Breast epithelium (tissue), 4 donors: ENCODE data around the gene ECT2L. TPM values are rescaled to one million over a fixed set of nuclear protein-coding genes. Genes with fewer than 3 reads are reported as not detected.

Source experiments
- DNase-seq, 2 donors: peaks; one replicate each; pipeline ENCODE4 v3.0.0-alpha.2; 2019; ENCODE audit warnings: low spot score in 2 of 2
- H3K27ac ChIP-seq, 2 donors: fragments of 200-600 bp; sonication (generic) in 1 of 2; one replicate each; pipeline ENCODE4 v1.5.1; 2016 to 2019; ENCODE audit warnings: mild to moderate bottlenecking in 1 of 2
- H3K27me3 ChIP-seq, 2 donors: fragments of 200-600 bp; sonication (generic) in 1 of 2; one replicate each; pipeline versions ENCODE4 v1.5.1 to v1.6.0; 2017 to 2019; ENCODE audit warnings: control low read depth in 1 of 2, mild to moderate bottlenecking in 1 of 2
- H3K36me3 ChIP-seq: fragments of 200-600 bp; one replicate; pipeline ENCODE4 v1.5.1; 2019
- H3K4me1 ChIP-seq, 2 donors: fragments of 200-600 bp; sonication (generic); one replicate each; pipeline ENCODE4 v1.5.1; 2016 to 2019; ENCODE audit warnings: control low read depth in 1 of 2
- H3K4me3 ChIP-seq, 3 donors: fragments of 200-600 bp; sonication (generic); 1 replicate in 2 of 3; 2 replicates in 1 of 3; pipeline ENCODE4 v1.5.1; 2016 to 2019; ENCODE audit warnings: mild to moderate bottlenecking in 3 of 3, moderate library complexity in 2 of 3
- H3K9me3 ChIP-seq, 2 donors: fragments of 200-600 bp; sonication (generic) in 1 of 2; one replicate each; pipeline ENCODE4 v1.5.1; 2016 to 2019; ENCODE audit warnings: control low read depth in 1 of 2
- POLR2A ChIP-seq: fragments of 450-650 bp; IDR thresholded peaks from one replicate; pipeline ENCODE4 v1.6.1; 2016; ENCODE audit warnings: antibody characterized with exemption, mild to moderate bottlenecking, moderate library complexity
- POLR2AphosphoS5 ChIP-seq, 3 donors: sonication (generic); formaldehyde crosslinking; IDR thresholded peaks; one replicate each; pipeline ENCODE4 v1.6.1; 2017; ENCODE audit warnings: antibody characterized with exemption in 3 of 3
- intact Hi-C: fragments of 100-400 bp; cut with DNase I; formaldehyde crosslinking; loops from one replicate; pipeline ENCODE4 v1.15.1; 2023; ENCODE audit warnings: low total_unique reads
- total RNA-seq, 3 donors: library from RNA; depleted of rRNA; stranded (reverse); fragments of >200 nt; gene quantifications; one replicate each; pipeline ENCODE4 v1.1.0, GENCODE V29; 2016
- TF ChIP-seq, protein P1 (sequence below), 3 donors: fragments of 450-650 bp; IDR thresholded peaks; one replicate each; pipeline ENCODE4 v1.5.1; 2016 to 2017; ENCODE audit warnings: antibody characterized with exemption in 3 of 3, mild to moderate bottlenecking in 3 of 3, moderate library complexity in 3 of 3

The ECT2L gene
- total RNA-seq, 3 donors from 2014 or later, result 0.15 to 0.33 (median 0.16) TPM

DNA sequence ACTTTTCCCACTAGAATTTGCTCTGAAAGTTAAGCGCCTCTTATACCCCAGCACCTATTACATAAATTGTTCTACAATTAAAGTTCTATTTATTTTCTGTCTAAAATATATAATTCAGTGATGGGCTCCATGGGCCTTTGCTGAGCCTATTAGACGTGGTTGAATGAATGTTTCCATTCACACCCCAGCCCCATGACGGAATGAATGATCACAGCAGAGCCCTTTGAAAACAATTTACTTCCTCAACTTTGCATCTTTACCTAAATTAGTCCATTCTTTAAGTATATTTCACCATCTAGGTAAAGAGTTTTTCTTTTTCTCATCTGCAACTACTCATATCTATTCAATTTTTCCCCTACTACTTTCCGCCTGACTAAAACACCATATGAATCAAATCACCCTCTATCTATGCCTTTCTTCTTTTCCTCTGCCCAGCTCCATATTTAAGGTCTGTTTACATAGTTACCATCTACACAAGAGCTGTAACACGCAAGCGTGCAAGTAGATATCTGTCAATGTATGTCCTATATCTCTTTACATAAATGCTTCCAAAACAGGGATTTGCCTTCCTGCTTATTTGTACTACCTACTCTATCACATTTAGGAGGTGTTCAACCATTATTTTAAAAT lies 69.7 kb downstream of the ECT2L start:
- H3K4me1 ChIP-seq, result no peaks in the 10 kb centered on the region
- no peak for TF ChIP-seq POLR2AphosphoS5 (IDR thresholded peaks at IDR 0.05)
- TF ChIP-seq POLR2A, result no peak
- TF ChIP-seq, protein P1, sequence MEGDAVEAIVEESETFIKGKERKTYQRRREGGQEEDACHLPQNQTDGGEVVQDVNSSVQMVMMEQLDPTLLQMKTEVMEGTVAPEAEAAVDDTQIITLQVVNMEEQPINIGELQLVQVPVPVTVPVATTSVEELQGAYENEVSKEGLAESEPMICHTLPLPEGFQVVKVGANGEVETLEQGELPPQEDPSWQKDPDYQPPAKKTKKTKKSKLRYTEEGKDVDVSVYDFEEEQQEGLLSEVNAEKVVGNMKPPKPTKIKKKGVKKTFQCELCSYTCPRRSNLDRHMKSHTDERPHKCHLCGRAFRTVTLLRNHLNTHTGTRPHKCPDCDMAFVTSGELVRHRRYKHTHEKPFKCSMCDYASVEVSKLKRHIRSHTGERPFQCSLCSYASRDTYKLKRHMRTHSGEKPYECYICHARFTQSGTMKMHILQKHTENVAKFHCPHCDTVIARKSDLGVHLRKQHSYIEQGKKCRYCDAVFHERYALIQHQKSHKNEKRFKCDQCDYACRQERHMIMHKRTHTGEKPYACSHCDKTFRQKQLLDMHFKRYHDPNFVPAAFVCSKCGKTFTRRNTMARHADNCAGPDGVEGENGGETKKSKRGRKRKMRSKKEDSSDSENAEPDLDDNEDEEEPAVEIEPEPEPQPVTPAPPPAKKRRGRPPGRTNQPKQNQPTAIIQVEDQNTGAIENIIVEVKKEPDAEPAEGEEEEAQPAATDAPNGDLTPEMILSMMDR (IDR thresholded peaks at IDR 0.05), result no peak
- H3K36me3 ChIP-seq, result no peaks in the 10 kb centered on the region
- no peak for DNase-seq
- H3K27me3 ChIP-seq, result no peaks in the 10 kb centered on the region
- H3K9me3 ChIP-seq, result no peaks in the 10 kb centered on the region
- no peak overlapping the region for H3K4me3 ChIP-seq
- intact Hi-C loops, result loop anchor here (5.0 kb wide), 1 partner anchor 1442 kb away; no protein-coding TSS in a partner anchor
- no peak overlapping the region for H3K27ac ChIP-seq

DNA sequence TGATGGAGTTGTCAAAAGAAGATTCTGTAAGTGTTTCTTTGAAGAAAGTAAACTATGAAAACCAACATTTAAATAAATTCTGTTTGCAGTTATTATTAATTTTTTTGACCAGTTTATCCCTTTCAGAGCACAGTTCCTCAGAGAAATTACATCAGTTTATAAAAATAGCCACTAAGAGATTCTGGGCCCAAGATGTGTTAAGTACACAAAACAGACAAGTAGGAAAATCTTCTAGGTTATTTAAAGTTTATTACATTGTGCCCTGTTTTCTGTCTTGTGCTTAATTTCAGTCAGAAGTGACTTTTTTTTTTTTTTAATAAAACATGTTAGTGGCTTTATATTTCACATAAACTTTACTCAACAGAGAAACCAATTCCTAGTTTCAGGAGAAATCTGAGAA lies 72.3 kb downstream of the ECT2L start:
- H3K4me1 ChIP-seq, result no peaks in the 10 kb centered on the region
- no peak for DNase-seq
- TF ChIP-seq, protein P1 (IDR thresholded peaks at IDR 0.05), result no peak
- TF ChIP-seq POLR2AphosphoS5 (IDR thresholded peaks at IDR 0.05) (no peak), POLR2A (no peak)
- H3K27ac ChIP-seq, result no peak overlapping the region
- no peak overlapping the region for H3K4me3 ChIP-seq
- H3K27me3 ChIP-seq, result no peaks in the 10 kb centered on the region
- intact Hi-C loops, result loop anchor here (5.0 kb wide), 1 partner anchor 1439 kb away; no protein-coding TSS in a partner anchor
- no peaks in the 10 kb centered on the region for H3K36me3 ChIP-seq
- no peaks in the 10 kb centered on the region for H3K9me3 ChIP-seq

DNA sequence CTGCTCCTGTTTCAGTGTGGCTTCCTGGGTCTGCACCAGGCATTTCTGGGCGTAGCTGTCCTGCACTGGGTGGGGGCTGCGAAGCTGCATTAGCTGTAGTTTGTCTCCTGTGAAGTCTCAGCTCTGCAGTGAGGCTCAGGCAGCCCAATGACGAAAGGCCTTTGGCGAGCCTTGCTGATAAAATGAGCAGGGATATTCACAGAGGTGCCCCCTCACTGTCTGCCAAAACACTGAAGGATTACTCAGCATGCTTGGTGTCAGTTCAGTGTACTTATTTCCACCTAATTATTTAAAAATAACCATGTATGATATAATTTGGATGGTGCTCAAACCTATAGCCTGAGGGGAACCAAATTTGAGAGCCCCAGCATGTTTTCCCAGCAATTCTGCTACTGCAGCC lies 73.5 kb downstream of the ECT2L start:
- intact Hi-C loops, result loop anchor here (5.0 kb wide), 1 partner anchor 1438 kb away; no protein-coding TSS in a partner anchor
- no peaks in the 10 kb centered on the region for H3K4me1 ChIP-seq
- H3K27ac ChIP-seq, result no peak overlapping the region

DNA sequence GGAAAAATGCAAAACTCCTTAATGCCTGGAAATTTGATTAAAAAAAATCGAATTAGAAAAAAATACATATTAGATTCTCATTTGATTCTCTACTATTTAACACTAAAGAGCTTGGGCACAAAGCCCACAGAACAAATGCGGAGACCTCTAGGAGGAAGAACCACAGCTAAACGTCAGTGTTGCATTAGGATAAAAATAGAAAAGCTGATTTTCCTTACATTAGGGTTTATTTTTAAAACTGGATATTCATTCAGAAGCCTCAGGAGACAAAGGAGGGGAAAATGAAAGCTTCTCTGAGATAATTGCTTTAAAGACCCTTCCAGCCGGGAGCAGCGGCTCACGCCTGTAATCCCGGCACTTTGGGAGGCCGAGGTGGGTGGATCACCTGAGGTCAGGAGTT lies 77.3 kb downstream of the ECT2L start:
- Histone ChIP-seq H3K27me3 (no peaks in the 10 kb centered on the region), H3K4me3 (no peak overlapping the region), H3K9me3 (no peaks in the 10 kb centered on the region), H3K36me3 (no peaks in the 10 kb centered on the region), H3K4me1 (no peaks in the 10 kb centered on the region), H3K27ac (no peak overlapping the region)
- intact Hi-C loops, result no loop called here
- DNase-seq, result no peak
- TF ChIP-seq POLR2AphosphoS5 (IDR thresholded peaks at IDR 0.05) (no peak), POLR2A (no peak)
- TF ChIP-seq, protein P1 (IDR thresholded peaks at IDR 0.05), result no peak

More for the DNA sequence above, 73.5 kb downstream of the ECT2L start:
- no peak for DNase-seq
- H3K9me3 ChIP-seq, result no peaks in the 10 kb centered on the region
- no peaks in the 10 kb centered on the region for H3K36me3 ChIP-seq
- H3K27me3 ChIP-seq, result no peaks in the 10 kb centered on the region
- TF ChIP-seq, protein P1 (IDR thresholded peaks at IDR 0.05), result no peak
- no peak for TF ChIP-seq POLR2AphosphoS5 (IDR thresholded peaks at IDR 0.05)
- TF ChIP-seq POLR2A, result no peak
- H3K4me3 ChIP-seq, result no peak overlapping the region

DNA sequence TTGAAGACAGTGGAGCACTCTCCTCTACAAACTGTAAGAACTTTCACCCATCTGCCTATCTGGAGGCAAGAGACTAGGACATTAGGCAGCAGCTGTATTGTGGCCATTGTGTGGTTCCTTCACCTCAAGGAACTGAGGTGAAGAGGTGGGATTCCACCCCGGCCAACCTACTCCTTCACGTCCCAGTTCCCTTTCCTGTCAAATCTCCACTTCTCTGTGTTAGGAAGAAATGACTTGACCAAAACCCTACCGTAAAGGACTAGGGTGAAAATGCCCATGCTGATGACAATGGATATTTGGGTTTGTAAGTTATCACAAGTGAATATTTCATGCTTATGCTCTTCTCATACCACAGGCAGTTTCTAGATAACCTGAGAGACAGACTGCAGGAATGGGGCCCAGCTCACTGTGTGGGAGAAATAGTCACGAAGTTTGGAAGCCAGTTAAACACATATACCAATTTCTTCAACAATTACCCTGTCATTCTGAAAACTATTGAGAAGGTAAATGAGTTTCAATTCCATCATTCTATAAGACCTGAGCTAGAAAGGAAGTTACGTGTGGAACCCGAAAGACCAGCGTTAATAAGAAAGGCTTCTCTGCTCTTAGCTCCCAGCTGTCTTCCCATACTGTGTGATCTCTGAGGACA lies 86.6 kb downstream of the ECT2L start:
- intact Hi-C loops, result no loop called here
- TF ChIP-seq POLR2AphosphoS5 (IDR thresholded peaks at IDR 0.05) (no peak), POLR2A (no peak)
- TF ChIP-seq, protein P1 (IDR thresholded peaks at IDR 0.05), result no peak
- Histone ChIP-seq H3K27me3 (no peaks in the 10 kb centered on the region), H3K36me3 (no peaks in the 10 kb centered on the region), H3K4me1 (no peaks in the 10 kb centered on the region), H3K4me3 (no peak overlapping the region), H3K27ac (no peak overlapping the region), H3K9me3 (no peaks in the 10 kb centered on the region)
- DNase-seq, result no peak
